Calu3 (cell line): ENCODE data around the gene TMEM273. TPM values are rescaled to one million over a fixed set of nuclear protein-coding genes. Genes with fewer than 3 reads are reported as not detected.

Experiments used
- BruUV-seq: library from RNA; stranded (reverse); fragments of 400-500 nt; replicated peaks from 2 replicates; lab custom pipeline; 2021; lab: Mats Ljungman, UMichigan
- CTCF ChIA-PET: fragments of 300-600 bp; sonication (Branson Sonifier 250); formaldehyde crosslinking; loops from one replicate; lab custom pipeline; 2022; ENCODE audit warnings: antibody characterized with exemption; lab: Charles Lee
- DNase-seq: peaks from one replicate; pipeline ENCODE4 v3.0.0; 2022
- H3K27ac Mint-ChIP-seq: one replicate; pipeline ENCODE4 v1.8.0; 2022; ENCODE audit warnings: mixed read lengths; ENCODE audit not compliant: unreplicated experiment
- H3K27me3 Mint-ChIP-seq: one replicate; pipeline ENCODE4 v1.8.0; 2022; ENCODE audit warnings: mixed read lengths; ENCODE audit not compliant: unreplicated experiment
- H3K36me3 Mint-ChIP-seq: one replicate; pipeline ENCODE4 v1.8.0; 2022; ENCODE audit warnings: mild to moderate bottlenecking, moderate library complexity, mixed read lengths; ENCODE audit not compliant: insufficient read depth, unreplicated experiment
- H3K4me1 Mint-ChIP-seq: one replicate; pipeline ENCODE4 v1.8.0; 2022; ENCODE audit warnings: mild to moderate bottlenecking, low read depth, mixed read lengths; ENCODE audit not compliant: unreplicated experiment
- H3K4me3 Mint-ChIP-seq: one replicate; pipeline ENCODE4 v1.8.0; 2022; ENCODE audit warnings: mild to moderate bottlenecking, low read depth, moderate library complexity, mixed read lengths; ENCODE audit not compliant: unreplicated experiment
- H3K9me3 Mint-ChIP-seq: one replicate; pipeline ENCODE4 v1.8.0; 2022; ENCODE audit warnings: low read depth, mixed read lengths; ENCODE audit not compliant: unreplicated experiment
- CTCF ChIP-seq: fragments of 200-600 bp; IDR thresholded peaks from one replicate; pipeline ENCODE4 v1.8.0; 2022; ENCODE audit warnings: antibody characterized with exemption; ENCODE audit not compliant: unreplicated experiment
- intact Hi-C: fragments of 100-400 bp; cut with micrococcal nuclease; formaldehyde crosslinking; loops from one replicate; pipeline ENCODE4 v1.10.0; 2022; ENCODE audit not compliant: unreplicated experiment
- total RNA-seq: library from RNA; stranded (reverse); gene quantifications from 2 replicates; pipeline ENCODE4 v1.2.3, GENCODE V29; 2022

Gene TMEM273
- total RNA-seq, 1 experiment from 2014 or later = not detected

- no TSS peak for BruUV-seq
- Mint-ChIP-seq H3K9me3 (no peaks in the 10 kb centered on the region), H3K36me3 (no peaks in the 10 kb centered on the region), H3K4me1 (no peaks in the 10 kb centered on the region), H3K27ac (no peak overlapping the region), H3K4me3 (no peak overlapping the region), H3K27me3 (peaks cover 92% of the 10 kb centered on the region)
- DNase-seq = no peak
- intact Hi-C loops = loop anchor here (2.0 kb wide), 2 partner anchors 184 to 506 kb away; no protein-coding TSS in a partner anchor
- CTCF ChIA-PET = no interaction called here
- TF ChIP-seq CTCF = no peak
Observed at GRCh38 chr10:49165259-49165658, 22.9 kb downstream of the TMEM273 start.

DNA sequence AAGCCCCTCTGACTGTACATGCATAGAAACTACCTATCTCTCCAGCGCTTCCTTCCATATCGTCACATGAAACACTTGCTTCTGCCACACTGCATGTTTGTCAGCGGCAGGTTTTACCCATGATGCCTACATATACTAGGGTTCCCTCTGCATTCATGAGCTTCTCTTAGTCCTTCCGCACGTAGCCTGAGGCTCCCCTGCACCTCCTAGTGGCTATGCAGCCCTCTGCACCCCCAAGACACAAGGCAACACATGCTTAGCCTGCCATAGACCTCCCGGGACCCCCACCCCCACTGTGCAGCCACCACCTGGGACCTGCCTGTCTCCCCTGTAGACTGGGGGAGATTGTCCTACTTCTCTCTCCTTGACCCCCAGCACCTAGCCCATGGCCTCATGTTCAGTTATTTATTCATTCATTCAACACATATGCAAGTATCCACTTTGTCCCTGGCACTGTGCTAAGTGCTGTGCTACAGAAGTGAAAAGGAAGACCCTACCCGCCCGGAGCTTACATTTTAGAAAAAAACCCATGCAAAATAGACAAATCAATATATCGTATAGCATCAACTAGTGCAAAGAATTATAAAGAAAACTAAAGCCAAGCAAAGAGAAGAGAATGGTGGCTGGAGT lies 23.5 kb downstream of the TMEM273 start:
- Mint-ChIP-seq H3K27ac (no peak overlapping the region), H3K4me1 (no peaks in the 10 kb centered on the region), H3K9me3 (no peaks in the 10 kb centered on the region), H3K4me3 (no peak overlapping the region), H3K36me3 (no peaks in the 10 kb centered on the region), H3K27me3 (peaks cover 92% of the 10 kb centered on the region)
- DNase-seq = peak; percentile 55
- CTCF ChIA-PET = interaction anchor here (0.6 to 1.0 kb wide), 2 partner anchors 9 to 506 kb away, joined by 5 read pairs; no protein-coding TSS in a partner anchor
- intact Hi-C loops = loop anchor here (2.0 kb wide), 2 partner anchors 184 to 506 kb away; no protein-coding TSS in a partner anchor
- TF ChIP-seq CTCF = peak; percentile 53
- BruUV-seq = no TSS peak

GRCh38 chr10:49163741-49164140 lies 24.4 kb downstream of the TMEM273 start:
- no peak overlapping the region for H3K27ac Mint-ChIP-seq
- CTCF ChIA-PET = no interaction called here
- DNase-seq = no peak
- H3K9me3 Mint-ChIP-seq = no peaks in the 10 kb centered on the region
- no TSS peak for BruUV-seq
- H3K27me3 Mint-ChIP-seq = peaks cover 91% of the 10 kb centered on the region
- no peak for TF ChIP-seq CTCF
- H3K4me3 Mint-ChIP-seq = no peak overlapping the region
- H3K36me3 Mint-ChIP-seq = no peaks in the 10 kb centered on the region
- H3K4me1 Mint-ChIP-seq = no peaks in the 10 kb centered on the region
- intact Hi-C loops = loop anchor here (2.0 kb wide), 2 partner anchors 183 to 505 kb away; no protein-coding TSS in a partner anchor

DNA sequence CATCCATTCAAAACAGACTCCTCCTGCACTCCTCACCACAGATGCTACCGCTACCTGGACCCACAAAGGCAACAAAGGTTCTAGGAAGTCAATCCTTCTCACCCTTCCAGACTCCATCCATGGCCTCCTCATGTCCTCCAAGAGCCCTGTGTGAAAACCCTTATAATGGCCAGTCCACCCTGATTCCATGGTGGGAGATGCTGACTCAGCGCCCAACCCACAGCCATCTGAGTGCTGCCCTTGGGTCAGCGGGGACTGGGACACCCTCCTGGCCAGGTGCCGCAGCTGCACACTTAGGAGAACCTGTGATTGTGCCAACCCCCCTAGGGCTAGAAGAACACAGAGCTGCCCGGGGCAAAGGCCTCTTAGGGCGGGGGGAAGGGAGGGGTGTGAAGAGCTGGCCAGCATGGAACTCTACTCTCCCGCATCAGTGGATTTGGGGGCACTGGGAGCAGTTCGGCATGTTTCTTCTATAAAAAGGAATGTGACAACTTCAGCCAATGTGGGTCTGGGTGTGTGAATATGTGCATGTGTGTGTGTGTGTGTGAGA lies 25.4 kb downstream of the TMEM273 start:
- Mint-ChIP-seq H3K27me3 (peaks cover 88% of the 10 kb centered on the region), H3K27ac (no peak overlapping the region), H3K9me3 (no peaks in the 10 kb centered on the region), H3K36me3 (no peaks in the 10 kb centered on the region), H3K4me1 (no peaks in the 10 kb centered on the region), H3K4me3 (no peak overlapping the region)
- TF ChIP-seq CTCF = no peak
- CTCF ChIA-PET = interaction anchor here (2.4 kb wide), 1 partner anchor 505 kb away, joined by 14 read pairs; no protein-coding TSS in a partner anchor
- no TSS peak for BruUV-seq
- intact Hi-C loops = no loop called here
- no peak for DNase-seq
